ENCODE results near the gene LENEP.
"Not testable (repeated sequence)": the region's sequence is repeated elsewhere in the genome, so short reads cannot be mapped to it uniquely, and the experiment has no call there.

The LENEP gene

DNA sequence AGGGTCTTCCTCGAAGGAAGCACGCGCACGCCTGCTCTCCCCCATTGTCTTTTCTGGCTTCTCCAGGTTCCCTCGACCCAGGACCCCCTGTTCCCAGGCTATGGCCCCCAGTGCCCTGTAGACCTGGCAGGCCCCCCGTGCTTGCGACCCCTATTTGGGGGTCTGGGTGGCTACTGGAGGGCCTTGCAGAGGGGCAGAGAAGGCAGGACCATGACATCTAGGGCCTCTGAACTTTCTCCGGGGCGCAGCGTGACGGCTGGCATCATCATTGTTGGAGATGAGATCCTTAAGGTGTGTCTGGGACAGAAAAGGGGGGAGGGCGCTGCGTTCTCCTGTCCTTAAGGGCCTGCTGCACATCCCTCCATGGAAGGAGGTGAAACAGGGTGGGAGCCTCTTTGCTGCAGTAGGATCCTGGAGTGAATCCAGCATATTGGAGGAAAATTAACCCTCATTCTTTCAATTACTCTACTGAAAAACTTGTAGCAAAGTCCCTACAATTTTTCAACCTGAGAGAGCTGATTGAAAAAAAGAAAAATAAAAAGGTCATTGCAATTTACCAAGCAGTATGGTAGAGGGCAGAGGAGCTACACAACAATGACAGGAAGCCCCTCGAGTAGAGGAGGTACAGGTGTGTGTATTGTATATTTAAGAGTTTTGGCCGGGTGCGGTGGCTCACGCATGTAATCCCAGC is 9.5 kb upstream of the LENEP start:
- no peaks in the 10 kb centered on the region for H3K27me3 ChIP-seq (replicated peaks; ENCODE audit: insufficient read depth, low read length)
- H3K9ac ChIP-seq (ENCODE audit: low read length) = peak overlapping the region; percentile 79
- H3K36me3 ChIP-seq (replicated peaks; ENCODE audit: insufficient read depth, low read length) = peaks cover 17% of the 10 kb centered on the region
- peak overlapping the region; percentile 56; the same call in 1 of the 2 replicates for H3K27ac ChIP-seq (ENCODE audit: low read length)
- peak overlapping the region; percentile 92 for H3K4me2 ChIP-seq (ENCODE audit: low read depth, low read length)
- H3F3A ChIP-seq (ENCODE audit: insufficient read depth, low read length) = peaks cover 34% of the 10 kb centered on the region
- H4K20me1 ChIP-seq (ENCODE audit: insufficient read depth, low read length) = no peaks in the 10 kb centered on the region
- H3K79me2 ChIP-seq (ENCODE audit: low read length) = peaks cover 90% of the 10 kb centered on the region
- no peaks in the 10 kb centered on the region for H3K9me3 ChIP-seq (replicated peaks; ENCODE audit: insufficient read depth, low read length)
- H3K4me1 ChIP-seq (ENCODE audit: low read length) = peaks cover 5% of the 10 kb centered on the region; the same call in 1 of the 2 replicates
- H2AFZ ChIP-seq (ENCODE audit: low read length) = no peak overlapping the region
- TF ChIP-seq, protein P1, sequence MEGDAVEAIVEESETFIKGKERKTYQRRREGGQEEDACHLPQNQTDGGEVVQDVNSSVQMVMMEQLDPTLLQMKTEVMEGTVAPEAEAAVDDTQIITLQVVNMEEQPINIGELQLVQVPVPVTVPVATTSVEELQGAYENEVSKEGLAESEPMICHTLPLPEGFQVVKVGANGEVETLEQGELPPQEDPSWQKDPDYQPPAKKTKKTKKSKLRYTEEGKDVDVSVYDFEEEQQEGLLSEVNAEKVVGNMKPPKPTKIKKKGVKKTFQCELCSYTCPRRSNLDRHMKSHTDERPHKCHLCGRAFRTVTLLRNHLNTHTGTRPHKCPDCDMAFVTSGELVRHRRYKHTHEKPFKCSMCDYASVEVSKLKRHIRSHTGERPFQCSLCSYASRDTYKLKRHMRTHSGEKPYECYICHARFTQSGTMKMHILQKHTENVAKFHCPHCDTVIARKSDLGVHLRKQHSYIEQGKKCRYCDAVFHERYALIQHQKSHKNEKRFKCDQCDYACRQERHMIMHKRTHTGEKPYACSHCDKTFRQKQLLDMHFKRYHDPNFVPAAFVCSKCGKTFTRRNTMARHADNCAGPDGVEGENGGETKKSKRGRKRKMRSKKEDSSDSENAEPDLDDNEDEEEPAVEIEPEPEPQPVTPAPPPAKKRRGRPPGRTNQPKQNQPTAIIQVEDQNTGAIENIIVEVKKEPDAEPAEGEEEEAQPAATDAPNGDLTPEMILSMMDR (IDR thresholded peaks at IDR 0.05; ENCODE audit: low read length) = 0 out of 2 replicates have a peak, but pooled peaks have one; percentile 19
- TF ChIP-seq EZH2phosphoT487 (IDR thresholded peaks at IDR 0.05; ENCODE audit: low read length) (no peak), EZH2 (optimal IDR thresholded peaks at IDR 0.05; ENCODE audit: low read depth, low read length) (no peak)
- H3K4me3 ChIP-seq (ENCODE audit: low read length) = peak overlapping the region; percentile 86
- peak; percentile 50 for DNase-seq
- no peaks in the 10 kb centered on the region for H3K9me2 ChIP-seq (replicated peaks; ENCODE audit: insufficient read depth, low read length)

DNA sequence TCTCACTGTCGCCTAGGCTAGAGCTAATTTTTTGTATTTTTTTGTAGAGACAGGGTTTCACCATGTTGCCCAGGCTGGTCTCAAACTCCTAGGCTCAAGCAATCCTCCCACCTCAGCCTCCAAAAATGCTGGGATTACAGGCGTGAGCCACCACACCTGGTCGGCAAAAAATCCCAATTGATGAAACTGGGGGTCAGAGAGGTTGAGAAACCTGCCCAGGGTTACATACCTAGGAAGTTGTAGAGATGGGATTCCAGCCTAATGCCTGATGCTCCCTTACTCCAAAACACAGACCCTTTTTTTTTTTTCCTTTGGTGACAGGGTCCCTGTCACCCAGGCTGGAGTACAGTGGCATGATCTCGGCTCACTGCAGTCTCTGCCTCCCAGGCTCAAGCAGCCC is 6.7 kb upstream of the LENEP start:
- not testable (repeated sequence) for H4K20me1 ChIP-seq (ENCODE audit: insufficient read depth, low read length); H3K9me3 ChIP-seq (replicated peaks; ENCODE audit: insufficient read depth, low read length); H3K27me3 ChIP-seq (replicated peaks; ENCODE audit: insufficient read depth, low read length); H3K4me2 ChIP-seq (ENCODE audit: low read depth, low read length); H2AFZ ChIP-seq (ENCODE audit: low read length); H3K9ac ChIP-seq (ENCODE audit: low read length); H3K9me2 ChIP-seq (replicated peaks; ENCODE audit: insufficient read depth, low read length); H3K27ac ChIP-seq (ENCODE audit: low read length); H3K4me3 ChIP-seq (ENCODE audit: low read length); H3K4me1 ChIP-seq (ENCODE audit: low read length); DNase-seq
- H3F3A ChIP-seq (ENCODE audit: insufficient read depth, low read length) = peaks cover 30% of the 10 kb centered on the region
- peaks cover 81% of the 10 kb centered on the region for H3K79me2 ChIP-seq (ENCODE audit: low read length)
- H3K36me3 ChIP-seq (replicated peaks; ENCODE audit: insufficient read depth, low read length) = peaks cover 16% of the 10 kb centered on the region

DNA sequence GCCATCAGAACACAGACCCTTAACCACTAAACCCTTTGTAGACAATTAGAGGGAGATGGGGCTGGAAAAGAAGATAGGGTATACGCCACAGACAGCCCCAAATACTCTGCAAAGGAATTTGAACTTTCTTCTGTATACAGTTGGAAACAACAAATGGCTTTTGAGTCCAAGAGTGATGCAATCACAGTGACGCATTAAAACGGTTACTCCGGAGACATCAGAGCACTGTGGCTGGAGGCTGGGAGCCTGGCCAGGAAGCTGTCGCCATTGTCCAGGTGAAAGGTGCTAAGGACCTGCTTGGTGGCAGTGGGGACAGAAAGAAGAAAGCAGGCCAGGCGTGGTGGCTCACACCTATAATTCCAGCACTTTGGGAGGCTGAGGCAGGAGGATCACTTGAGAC is 6.1 kb upstream of the LENEP start:
- Histone ChIP-seq H3K4me3 (ENCODE audit: low read length) (no peak overlapping the region), H3K27ac (ENCODE audit: low read length) (no peak overlapping the region), H3K9ac (ENCODE audit: low read length) (no peak overlapping the region), H3K27me3 (replicated peaks; ENCODE audit: insufficient read depth, low read length) (no peaks in the 10 kb centered on the region), H3K9me2 (replicated peaks; ENCODE audit: insufficient read depth, low read length) (no peaks in the 10 kb centered on the region), H3K4me1 (ENCODE audit: low read length) (peaks cover 4% of the 10 kb centered on the region; the same call in 1 of the 2 replicates), H4K20me1 (ENCODE audit: insufficient read depth, low read length) (no peaks in the 10 kb centered on the region), H3K36me3 (replicated peaks; ENCODE audit: insufficient read depth, low read length) (peaks cover 16% of the 10 kb centered on the region), H3F3A (ENCODE audit: insufficient read depth, low read length) (peaks cover 27% of the 10 kb centered on the region), H3K9me3 (replicated peaks; ENCODE audit: insufficient read depth, low read length) (no peaks in the 10 kb centered on the region), H2AFZ (ENCODE audit: low read length) (no peak overlapping the region), H3K4me2 (ENCODE audit: low read depth, low read length) (no peak overlapping the region), H3K79me2 (ENCODE audit: low read length) (peaks cover 75% of the 10 kb centered on the region)
- DNase-seq = no peak
- TF ChIP-seq, protein P1 (IDR thresholded peaks at IDR 0.05; ENCODE audit: low read length) = no peak
- TF ChIP-seq EZH2phosphoT487 (IDR thresholded peaks at IDR 0.05; ENCODE audit: low read length) (no peak), EZH2 (optimal IDR thresholded peaks at IDR 0.05; ENCODE audit: low read depth, low read length) (no peak)
